A375 (cell line): ENCODE measurements around the gene CEP120. TPM values are rescaled to one million over a fixed set of nuclear protein-coding genes. Genes with fewer than 3 reads are reported as not detected.

Experiments used
- total RNA-seq: library from RNA; depleted of rRNA; stranded (reverse); fragments of >200 nt; shearing (Covaris generic); gene quantifications from 2 replicates; pipeline ENCODE4 v1.2.3, GENCODE V29; 2014; rRNA removed

The CEP120 gene
- 18.3 and 21.1 TPM in 2 replicates for total RNA-seq

GRCh38 chr5:123423278-123424149 is at the start of gene CEP120:
CEP120 (minus strand) TSS chr5:123423403; CDS start chr5:123422998, 405 bp downstream.

Other genes starting within 250 kb of the CEP120 start
- 44.6 and 50.4 TPM in 2 replicates for gene CSNK1G3, start 88.8 kb upstream of the CEP120 start, total RNA-seq